GM12892 (cell line): ENCODE results near the gene OR51L1. TPM values are rescaled to one million over a fixed set of nuclear protein-coding genes. Genes with fewer than 3 reads are reported as not detected.
"Not testable (repeated sequence)": the region's sequence is repeated elsewhere in the genome, so short reads cannot be mapped to it uniquely, and the experiment has no call there.

Source experiments
- DNase-seq: peaks from one replicate; pipeline ENCODE4 v3.0.0; 2011; ENCODE audit not compliant: insufficient read length
- FAIRE-seq: peaks from 2 replicates; lab custom pipeline; 2011; peaks lifted over from hg19 to GRCh38; lab: Jason Lieb, UNC
- POLR2A ChIP-seq: IDR thresholded peaks from 2 replicates; pipeline ENCODE4 v1.6.1; 2011; ENCODE audit warnings: low read depth, low read length, control low read depth
- POLR2AphosphoS5 ChIP-seq: IDR thresholded peaks from 2 replicates; pipeline ENCODE4 v1.6.1; 2011; ENCODE audit warnings: low read depth, low read length, control low read depth
- TAF1 ChIP-seq: IDR thresholded peaks from 2 replicates; pipeline ENCODE4 v1.6.1; 2011; ENCODE audit warnings: low read depth, mild to moderate bottlenecking, control low read depth, low read length, borderline replicate concordance
- polyA plus RNA-seq: library from polyadenylated mRNA; unstranded; fragments of >200 nt; gene quantifications from one replicate; pipeline ENCODE4 v1.2.1, GENCODE V29; 2012; ENCODE audit warnings: missing spikeins, inconsistent platforms; ENCODE audit not compliant: missing spikeins

Gene OR51L1, protein sequence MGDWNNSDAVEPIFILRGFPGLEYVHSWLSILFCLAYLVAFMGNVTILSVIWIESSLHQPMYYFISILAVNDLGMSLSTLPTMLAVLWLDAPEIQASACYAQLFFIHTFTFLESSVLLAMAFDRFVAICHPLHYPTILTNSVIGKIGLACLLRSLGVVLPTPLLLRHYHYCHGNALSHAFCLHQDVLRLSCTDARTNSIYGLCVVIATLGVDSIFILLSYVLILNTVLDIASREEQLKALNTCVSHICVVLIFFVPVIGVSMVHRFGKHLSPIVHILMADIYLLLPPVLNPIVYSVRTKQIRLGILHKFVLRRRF
- polyA plus RNA-seq: not detected

DNA sequence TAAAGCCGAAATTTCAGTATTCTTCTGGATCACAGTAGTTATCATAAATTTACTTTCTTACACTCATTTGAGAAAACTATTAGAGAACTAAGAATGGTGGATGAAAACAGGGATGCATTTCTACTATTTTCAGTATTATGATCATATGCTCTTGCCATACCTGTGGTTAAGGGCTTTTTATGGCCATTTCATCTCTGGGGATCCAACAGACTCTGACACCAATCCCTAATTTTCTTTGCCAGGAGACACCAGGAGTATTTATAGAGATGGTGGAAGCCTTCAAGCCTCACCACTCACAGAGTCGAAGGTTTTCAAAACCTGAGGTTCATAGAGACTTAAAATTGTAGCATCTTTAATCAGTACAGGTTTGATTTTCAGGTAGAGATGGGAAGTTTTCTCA lies at the start of gene OR51L1:
OR51L1 (plus strand) TSS at position 301 of the 400 bp plus-strand sequence. CDS start 4,132 bp downstream, outside the sequence.
- FAIRE-seq: no peak
- no peak for DNase-seq
- TF ChIP-seq POLR2AphosphoS5: no peak
- TF ChIP-seq TAF1: no peak
- TF ChIP-seq POLR2A: no peak

DNA sequence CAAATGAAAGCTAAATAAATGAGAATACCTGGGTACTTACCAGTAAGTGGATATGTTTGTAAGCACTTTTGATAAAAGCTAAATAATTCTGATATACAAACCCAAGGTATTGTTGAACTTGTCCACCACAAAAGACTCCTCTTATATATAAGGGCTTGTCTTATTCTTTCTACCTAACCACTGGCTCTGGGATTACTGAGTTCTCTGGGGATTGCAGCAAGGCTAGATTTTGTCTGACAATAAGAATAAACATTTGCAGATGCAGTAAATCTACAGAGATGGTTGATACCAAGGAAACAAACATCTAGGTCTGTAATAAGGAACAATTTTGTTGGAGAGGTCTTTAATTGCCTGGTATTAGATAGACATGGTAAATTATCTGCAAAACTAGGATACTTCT lies 47.1 kb upstream of the OR51L1 start, which contains the start of gene OR51A4:
OR51A4 (minus strand) TSS at position 101 of the 400 bp plus-strand sequence. CDS start 505 bp downstream, outside the sequence.
- no peak for FAIRE-seq
- no peak for DNase-seq
- TF ChIP-seq POLR2A (no peak), POLR2AphosphoS5 (no peak), TAF1 (no peak)

DNA sequence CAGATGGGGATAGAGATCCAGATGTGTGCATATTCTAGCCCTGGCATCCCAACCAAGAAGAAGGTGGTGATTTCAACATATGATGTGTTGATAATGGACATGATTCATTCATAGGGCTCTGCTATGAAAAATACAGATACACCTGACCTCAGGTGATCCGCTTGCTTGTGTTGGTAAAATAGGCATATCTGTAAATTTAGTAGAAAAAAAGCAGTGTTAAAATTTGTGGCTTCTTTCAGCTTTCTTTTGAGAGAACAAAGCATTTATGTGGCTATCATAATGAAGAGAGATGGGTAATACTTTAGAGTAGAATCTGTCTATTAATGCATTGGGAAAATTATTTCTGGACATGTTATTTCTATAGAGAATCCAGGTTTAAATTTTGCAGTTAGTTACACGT lies 39.0 kb upstream of the OR51L1 start, which contains the start of gene OR51A2:
OR51A2 (minus strand) TSS at position 101 of the 400 bp plus-strand sequence; CDS start at position 101, 0 bp downstream.
- FAIRE-seq, DNase-seq: not testable (repeated sequence)

DNA sequence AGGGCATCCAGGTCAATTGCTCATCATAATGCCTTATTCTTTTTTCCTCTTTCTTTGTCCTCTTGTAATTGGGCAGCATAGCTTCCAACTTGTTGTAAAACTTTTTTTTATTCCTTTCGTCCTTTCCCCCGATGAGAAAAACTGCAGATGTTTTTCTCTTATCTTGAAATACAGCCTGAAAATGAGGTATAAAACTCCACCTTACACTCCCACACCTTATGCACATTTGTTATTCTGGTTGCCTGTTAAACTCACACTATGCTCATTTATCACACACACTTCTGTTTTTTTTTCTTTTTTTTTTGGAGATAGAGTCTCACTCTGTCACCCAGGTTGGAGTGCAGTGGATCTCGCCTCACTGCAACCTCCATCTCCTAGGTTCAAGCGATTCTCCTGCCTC lies 37.3 kb upstream of the OR51L1 start:
- no peak for FAIRE-seq
- TF ChIP-seq TAF1: no peak
- no peak for TF ChIP-seq POLR2A
- no peak for TF ChIP-seq POLR2AphosphoS5
- DNase-seq: no peak

DNA sequence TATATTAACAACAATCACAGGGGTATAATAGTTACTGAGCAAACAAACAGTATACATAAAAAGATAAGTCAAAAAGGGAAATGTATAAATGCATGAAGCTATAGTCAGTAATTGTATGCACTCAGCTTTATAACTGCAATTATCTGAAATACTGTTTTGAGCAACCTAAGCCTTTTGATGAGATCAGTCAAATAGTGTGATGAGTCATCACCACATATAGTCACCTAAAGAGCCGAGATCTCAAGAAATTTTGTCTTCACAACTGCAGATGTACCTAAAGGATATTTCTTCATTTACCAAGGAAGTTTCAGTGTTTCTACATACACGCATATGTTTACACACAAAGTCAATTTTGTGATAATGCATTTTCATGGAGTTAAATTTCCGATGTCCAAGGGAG lies 33.8 kb upstream of the OR51L1 start:
- FAIRE-seq: peak; percentile 5
- no peak for DNase-seq
- TF ChIP-seq TAF1: no peak
- TF ChIP-seq POLR2AphosphoS5: no peak
- no peak for TF ChIP-seq POLR2A

DNA sequence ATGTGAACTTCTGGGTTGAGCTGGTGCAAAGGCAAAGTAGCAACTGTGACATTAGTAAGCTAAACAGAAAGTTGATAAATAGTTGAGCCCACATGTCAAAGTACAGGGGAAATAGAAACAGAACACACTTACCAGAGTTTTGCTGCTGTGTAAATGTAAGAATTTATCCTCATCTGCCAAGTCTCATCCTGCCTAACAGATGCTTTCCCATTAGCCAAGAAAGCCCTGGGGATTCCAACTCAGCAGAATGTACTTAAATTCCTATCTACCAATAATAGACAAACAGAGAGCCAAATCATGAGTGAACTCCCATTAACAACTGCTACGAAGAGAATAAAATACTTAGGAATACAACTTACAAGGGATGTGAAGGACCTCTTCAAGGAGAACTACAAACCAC lies 31.8 kb upstream of the OR51L1 start:
- FAIRE-seq (no peak), DNase-seq (no peak)
- TF ChIP-seq TAF1 (no peak), POLR2A (no peak), POLR2AphosphoS5 (no peak)

DNA sequence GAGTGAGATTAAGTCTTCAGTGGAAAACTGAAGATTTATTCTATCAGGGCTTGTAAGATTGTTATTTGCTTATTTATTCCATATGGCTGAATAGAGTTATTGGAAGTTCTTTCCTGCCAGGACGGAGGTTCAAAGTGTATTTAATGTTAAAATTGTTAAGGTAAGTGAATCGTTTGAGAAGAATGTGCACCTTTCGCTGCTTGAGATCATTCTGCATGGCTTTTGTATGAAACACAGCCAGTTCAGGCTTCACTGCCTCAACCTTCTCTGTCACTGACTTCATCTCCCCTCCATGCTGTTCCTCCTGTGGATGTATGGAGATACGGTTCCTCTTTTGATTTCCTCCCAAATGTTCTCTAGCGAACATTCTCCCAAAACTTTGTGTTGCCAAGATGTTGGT lies 19.2 kb upstream of the OR51L1 start:
- FAIRE-seq (no peak), DNase-seq (no peak)
- no peak for TF ChIP-seq POLR2AphosphoS5
- TF ChIP-seq TAF1: no peak
- no peak for TF ChIP-seq POLR2A

DNA sequence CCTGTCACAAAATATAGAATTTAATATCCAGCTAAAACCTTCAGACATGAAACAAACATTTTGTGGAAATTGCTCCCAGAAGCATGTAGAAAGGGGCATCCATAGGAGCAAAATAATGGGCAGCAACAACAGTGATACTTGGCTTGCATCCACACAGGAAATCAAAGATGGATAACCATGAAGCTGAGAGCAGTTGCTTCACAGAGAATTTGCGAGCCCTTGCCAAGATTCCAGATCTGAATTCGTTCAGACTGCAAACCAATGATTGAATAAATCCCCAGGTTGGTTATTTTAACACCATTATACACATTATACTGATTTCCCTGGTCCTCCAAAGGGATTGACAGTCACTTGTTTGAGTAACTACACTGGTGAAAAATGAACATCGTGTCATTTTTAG lies 15.6 kb upstream of the OR51L1 start:
- TF ChIP-seq TAF1 (no peak), POLR2AphosphoS5 (no peak), POLR2A (no peak)
- DNase-seq (no peak), FAIRE-seq (no peak)

DNA sequence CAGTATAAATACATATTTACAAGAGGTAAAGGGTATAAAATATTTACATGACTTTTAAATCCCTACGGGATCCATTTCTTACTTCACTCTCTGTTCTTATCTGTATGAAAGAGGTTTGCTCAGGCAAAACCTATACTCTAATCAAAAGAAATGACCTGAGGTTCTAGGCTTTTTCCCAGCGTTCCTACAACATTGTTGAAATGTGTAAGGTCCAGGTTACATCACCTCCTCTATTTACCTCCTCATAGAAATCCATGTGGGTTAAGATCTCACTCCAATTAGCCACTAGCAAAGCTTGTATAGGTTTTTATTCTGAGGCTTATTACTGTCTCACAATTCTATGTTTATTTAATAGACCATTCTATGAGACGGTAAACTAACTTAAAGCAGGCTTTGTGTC lies 12.0 kb upstream of the OR51L1 start:
- no peak for TF ChIP-seq POLR2AphosphoS5
- TF ChIP-seq TAF1: no peak
- no peak for TF ChIP-seq POLR2A
- FAIRE-seq: no peak
- DNase-seq: no peak

DNA sequence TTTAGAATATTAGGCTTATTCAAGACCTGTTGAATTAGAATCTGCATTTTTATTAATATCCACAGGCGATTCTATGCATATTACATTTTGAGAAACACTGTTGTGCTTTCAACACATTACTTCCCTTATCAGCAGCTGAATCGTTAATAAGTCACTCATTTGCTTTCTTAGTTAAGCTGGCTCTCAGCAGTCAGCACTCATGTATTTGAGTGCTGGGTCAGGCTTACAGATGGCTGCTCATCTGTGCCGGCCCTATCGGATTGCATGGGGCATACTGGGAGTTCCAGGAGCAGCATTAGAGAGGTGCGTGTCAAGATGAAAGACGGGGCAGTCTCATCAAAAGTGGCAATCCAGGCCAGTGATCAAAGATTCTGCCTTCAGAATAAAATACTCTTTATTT lies 10.8 kb upstream of the OR51L1 start:
- no peak for FAIRE-seq
- DNase-seq: no peak
- TF ChIP-seq TAF1: no peak

DNA sequence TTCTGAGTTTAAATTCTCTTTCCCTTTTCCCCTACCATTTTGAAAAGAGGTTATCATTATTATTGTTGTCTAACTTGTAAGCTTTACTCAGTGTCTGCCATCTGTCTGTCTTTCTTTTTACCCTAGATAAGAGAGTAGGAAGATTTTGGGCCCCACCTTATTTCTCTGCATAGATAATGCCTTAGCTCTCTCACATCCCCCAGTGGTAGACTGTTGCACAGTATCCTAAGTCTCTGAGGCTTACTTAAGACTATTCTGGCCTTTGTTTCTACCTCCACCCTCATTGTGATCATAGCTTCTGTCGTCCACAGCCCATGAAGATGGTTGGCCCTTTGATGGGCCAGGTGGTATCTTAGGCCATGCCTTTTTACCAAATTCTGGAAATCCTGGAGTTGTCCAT lies 3.6 kb upstream of the OR51L1 start:
- TF ChIP-seq TAF1: no peak
- FAIRE-seq (peak; percentile 69), DNase-seq (no peak)

DNA sequence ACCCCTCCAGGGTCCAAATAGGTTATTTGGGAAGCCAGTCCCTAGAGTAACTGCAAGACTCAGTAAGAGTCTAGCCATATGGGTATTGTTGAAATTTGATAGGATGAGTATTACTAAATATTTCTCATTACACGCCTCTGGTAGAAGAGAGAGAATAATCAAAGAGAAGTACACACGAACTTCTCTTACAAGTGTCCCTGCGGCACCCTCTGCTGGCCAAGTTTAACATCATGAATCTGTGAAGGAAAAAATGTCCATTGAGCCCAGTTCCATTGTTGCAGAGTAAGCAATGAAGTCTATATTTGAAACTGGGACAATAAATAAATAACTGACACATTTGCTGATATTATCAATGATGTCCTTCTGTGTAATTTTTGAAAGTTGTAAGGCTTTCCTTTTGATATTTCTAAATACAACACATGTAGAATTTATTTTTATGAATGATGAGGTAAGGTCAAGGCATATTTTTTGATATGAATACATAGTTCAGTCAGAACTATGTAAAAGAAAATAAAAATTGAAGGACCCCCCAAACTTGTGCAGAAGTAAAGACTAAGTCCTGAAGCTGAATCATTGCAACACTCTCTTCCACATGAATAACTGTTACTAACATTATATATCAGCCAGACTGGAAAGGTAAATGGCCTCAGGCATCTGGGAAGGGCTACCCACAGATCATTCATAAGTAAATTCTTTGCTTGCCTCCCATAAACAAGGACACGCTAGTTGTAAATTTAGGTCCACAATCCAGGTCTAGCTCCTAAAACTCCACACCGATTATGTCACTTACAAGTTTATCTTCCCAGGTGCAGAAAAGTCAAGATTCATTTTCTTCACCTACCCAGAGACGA lies 10.0 kb downstream of the OR51L1 start:
- FAIRE-seq (peak; percentile 72), DNase-seq (no peak)
- TF ChIP-seq POLR2AphosphoS5 (no peak), TAF1 (no peak), POLR2A (no peak)
